Right lobe of liver (tissue), 6 donors: Measurements from ENCODE around the gene LDLRAD4. TPM values are rescaled to one million over a fixed set of nuclear protein-coding genes. Genes with fewer than 3 reads are reported as not detected.

Experiments
- ATAC-seq, 4 donors: fragments of 200-7000 bp; cut with Tn5 transposase; one replicate each; pipeline ENCODE4 v1.9.1; 2020; ENCODE audit warnings: mild to moderate bottlenecking in 4 of 4, moderate library complexity in 4 of 4
- DNase-seq, 3 donors: peaks; one replicate each; pipeline ENCODE4 v3.0.0-alpha.2; 2020
- H3K27ac ChIP-seq, 3 donors: fragments of 200-600 bp; one replicate each; pipeline ENCODE4 v1.8.0; 2022
- H3K27me3 ChIP-seq, 2 donors: fragments of 200-600 bp; one replicate each; pipeline ENCODE4 v1.8.0; 2022
- H3K36me3 ChIP-seq, 4 donors: fragments of 200-600 bp; sonication (generic) in 1 of 4; one replicate each; pipeline versions ENCODE4 v1.5.1 to v1.8.0; 2017 to 2022; ENCODE audit warnings: control low read depth in 1 of 4
- H3K4me1 ChIP-seq, 4 donors: fragments of 200-600 bp; sonication (generic) in 1 of 4; one replicate each; pipeline versions ENCODE4 v1.5.1 to v1.8.0; 2017 to 2022; ENCODE audit warnings: control low read depth in 1 of 4
- H3K4me3 ChIP-seq, 3 donors: fragments of 200-600 bp; one replicate each; pipeline ENCODE4 v1.8.0; 2022
- H3K9me3 ChIP-seq, 4 donors: fragments of 200-600 bp; sonication (generic) in 1 of 4; one replicate each; pipeline versions ENCODE4 v1.5.1 to v1.8.0; 2017 to 2022; ENCODE audit warnings: control low read depth in 1 of 4
- POLR2A ChIP-seq: fragments of 450-650 bp; IDR thresholded peaks from one replicate; pipeline ENCODE4 v1.6.1; 2017; ENCODE audit warnings: antibody characterized with exemption, mild to moderate bottlenecking
- WGBS: methylation state at CpG from one replicate; pipeline ENCODE4 v1.1.6; 2018; ENCODE audit warnings: low coverage, low lambda C conversion rate; ENCODE audit not compliant: insufficient coverage; ENCODE audit errors: missing lambda C conversion rate; 5-methylcytosine and 5-hydroxymethylcytosine counted together
- intact Hi-C, 2 donors: fragments of 100-400 bp; cut with DNase I; formaldehyde crosslinking; loops; one replicate each; pipeline versions ENCODE4 v1.11.2 to v1.14.1; 2022
- total RNA-seq, 6 experiments: library from RNA; depleted of rRNA in 2 of 6; stranded (reverse); fragments of >200 nt in 2 of 6; fragmentation: NEBNext Ultra II Directional in 3 of 6; extraction: Animal tissue kit (Norgen Biotek cat#: 25700) in 3 of 6; gene quantifications; one replicate each; pipeline versions ENCODE4 v1.1.0 to v1.2.4, GENCODE V29; 2016 to 2023
- TF ChIP-seq, protein P1 (sequence below), 4 donors: fragments of 200-600 bp in 3 of 4; fragments of 450-650 bp in 1 of 4; IDR thresholded peaks; one replicate each; pipeline versions ENCODE4 v1.5.1 to v1.8.0; 2016 to 2022; ENCODE audit warnings: antibody characterized with exemption in 4 of 4, mild to moderate bottlenecking in 2 of 4
- donor health status: DM: no; HTN: yes; CAD: no.
- donor health status: DM: no; HTN: no; CAD: no.
- donor health status: DM: no; HTN: no; CAD: no.
- donor health status: DM: no; HTN: yes; CAD: no.
- donor health status: DM: no; HTN: yes; CAD: no.

Gene LDLRAD4
- total RNA-seq, 6 experiments from 2014 or later, result 10.6 to 66.4 (median 18.7) TPM

DNA sequence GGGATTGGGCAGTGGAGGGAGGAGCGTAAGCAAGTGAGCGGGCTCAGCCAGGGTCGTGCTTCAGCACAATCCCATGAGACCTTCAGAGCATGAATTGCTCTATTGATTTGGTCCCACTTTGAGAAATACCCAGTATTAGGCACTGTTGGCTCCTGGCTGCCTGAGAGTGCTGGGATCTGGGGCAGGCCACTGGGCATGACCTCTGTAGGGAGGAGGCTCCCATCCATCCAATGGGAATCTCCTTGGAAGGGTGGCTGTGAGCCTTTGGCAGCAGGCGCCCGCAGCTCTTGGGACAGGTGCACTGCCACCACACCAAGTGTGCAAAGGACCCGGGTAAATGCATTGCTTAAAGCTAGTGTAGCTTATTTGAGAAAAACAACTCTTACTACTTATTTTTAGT lies 137.5 kb downstream of the LDLRAD4 start:
- Histone ChIP-seq H3K9me3 (no peaks in the 10 kb centered on the region), H3K4me3 (no peak overlapping the region), H3K36me3 (no peaks in the 10 kb centered on the region), H3K27ac (peak overlapping the region in 1 of 3 donors; percentile 7), H3K27me3 (no peaks in the 10 kb centered on the region), H3K4me1 (peaks cover 0 to 13% (median 2%) of the 10 kb centered on the region in 4 donors)
- DNase-seq (peak in 1 of 3 donors; percentile 70), ATAC-seq (peak in 3 of 4 donors; percentile 57 to 90 (median 76))
- 80% methylated on average over 2 of the region's 6 CpGs for WGBS
- TF ChIP-seq POLR2A, result no peak
- TF ChIP-seq, protein P1, sequence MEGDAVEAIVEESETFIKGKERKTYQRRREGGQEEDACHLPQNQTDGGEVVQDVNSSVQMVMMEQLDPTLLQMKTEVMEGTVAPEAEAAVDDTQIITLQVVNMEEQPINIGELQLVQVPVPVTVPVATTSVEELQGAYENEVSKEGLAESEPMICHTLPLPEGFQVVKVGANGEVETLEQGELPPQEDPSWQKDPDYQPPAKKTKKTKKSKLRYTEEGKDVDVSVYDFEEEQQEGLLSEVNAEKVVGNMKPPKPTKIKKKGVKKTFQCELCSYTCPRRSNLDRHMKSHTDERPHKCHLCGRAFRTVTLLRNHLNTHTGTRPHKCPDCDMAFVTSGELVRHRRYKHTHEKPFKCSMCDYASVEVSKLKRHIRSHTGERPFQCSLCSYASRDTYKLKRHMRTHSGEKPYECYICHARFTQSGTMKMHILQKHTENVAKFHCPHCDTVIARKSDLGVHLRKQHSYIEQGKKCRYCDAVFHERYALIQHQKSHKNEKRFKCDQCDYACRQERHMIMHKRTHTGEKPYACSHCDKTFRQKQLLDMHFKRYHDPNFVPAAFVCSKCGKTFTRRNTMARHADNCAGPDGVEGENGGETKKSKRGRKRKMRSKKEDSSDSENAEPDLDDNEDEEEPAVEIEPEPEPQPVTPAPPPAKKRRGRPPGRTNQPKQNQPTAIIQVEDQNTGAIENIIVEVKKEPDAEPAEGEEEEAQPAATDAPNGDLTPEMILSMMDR (IDR thresholded peaks at IDR 0.05), result no peak
- intact Hi-C loops, result no loop called here

DNA sequence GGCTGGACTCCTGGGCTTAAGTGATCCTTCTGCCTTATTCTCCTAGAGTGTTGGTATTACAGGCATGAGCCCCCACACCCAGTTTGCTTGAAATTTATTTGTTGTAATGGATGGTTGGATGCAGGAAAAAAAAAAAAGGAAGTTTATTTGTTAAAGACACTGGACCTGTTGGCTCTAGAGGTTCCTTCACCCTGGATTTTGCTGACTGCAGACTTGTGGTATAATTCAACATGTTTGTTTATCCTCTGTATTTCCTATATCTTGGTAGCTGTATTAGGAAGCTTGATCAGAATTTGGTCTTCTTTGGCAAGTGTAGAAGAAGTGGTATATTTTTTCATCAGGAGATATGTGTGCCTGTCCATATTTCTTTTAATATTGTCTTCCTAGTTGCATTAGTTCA lies 138.7 kb downstream of the LDLRAD4 start:
- peak in 1 of 4 donors; percentile 17 for ATAC-seq
- TF ChIP-seq, protein P1 (IDR thresholded peaks at IDR 0.05), result no peak
- TF ChIP-seq POLR2A, result no peak

GRCh38 chr18:13359210-13359609 lies 140.7 kb downstream of the LDLRAD4 start:
- Histone ChIP-seq H3K27me3 (no peaks in the 10 kb centered on the region), H3K27ac (no peak overlapping the region), H3K4me1 (no peaks in the 10 kb centered on the region), H3K36me3 (no peaks in the 10 kb centered on the region), H3K9me3 (no peaks in the 10 kb centered on the region), H3K4me3 (no peak overlapping the region)
- ATAC-seq (peak in 3 of 4 donors; percentile 20 to 47 (median 34)), DNase-seq (no peak)
- TF ChIP-seq POLR2A, result no peak
- TF ChIP-seq, protein P1 (IDR thresholded peaks at IDR 0.05), result no peak
- WGBS, result no CpG with 5 or more reads among the region's 2 CpGs
- intact Hi-C loops, result no loop called here

More for the DNA sequence above, 138.7 kb downstream of the LDLRAD4 start:
- no peaks in the 10 kb centered on the region for H3K36me3 ChIP-seq
- H3K9me3 ChIP-seq, result no peaks in the 10 kb centered on the region
- intact Hi-C loops, result no loop called here
- H3K4me1 ChIP-seq, result peaks cover 0 to 13% (median 2%) of the 10 kb centered on the region in 4 donors
- H3K27ac ChIP-seq, result no peak overlapping the region
- no peak for DNase-seq
- no peaks in the 10 kb centered on the region for H3K27me3 ChIP-seq
- no peak overlapping the region for H3K4me3 ChIP-seq

DNA sequence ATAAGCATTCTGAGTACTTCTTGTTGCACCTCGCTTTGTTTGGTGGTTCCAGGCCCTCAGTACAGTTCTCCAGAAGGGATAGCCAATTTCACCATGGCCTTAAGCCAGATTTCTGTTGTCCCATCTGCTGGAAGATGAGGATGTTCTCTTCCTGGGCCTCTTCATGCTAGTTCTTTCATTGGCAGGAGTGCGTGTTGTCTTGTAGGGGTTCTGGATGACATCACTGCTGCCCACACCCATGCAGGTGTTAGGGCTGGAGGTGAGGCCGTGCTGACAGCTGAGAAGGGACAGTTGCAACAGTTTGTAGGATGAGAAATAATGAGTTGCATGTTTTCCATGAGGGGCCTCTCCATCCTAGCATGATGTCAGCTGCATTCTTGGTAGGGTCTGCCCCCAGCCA lies 142.9 kb downstream of the LDLRAD4 start:
- Histone ChIP-seq H3K27me3 (no peaks in the 10 kb centered on the region), H3K4me3 (no peak overlapping the region), H3K27ac (no peak overlapping the region), H3K4me1 (peaks cover 0 to 9% (median 3%) of the 10 kb centered on the region in 4 donors), H3K36me3 (no peaks in the 10 kb centered on the region), H3K9me3 (no peaks in the 10 kb centered on the region)
- DNase-seq, result no peak
- TF ChIP-seq, protein P1 (IDR thresholded peaks at IDR 0.05), result no peak
- TF ChIP-seq POLR2A, result no peak
- intact Hi-C loops, result no loop called here
- WGBS, result 94% methylated on average over 3 of the region's 3 CpGs
- no peak for ATAC-seq

DNA sequence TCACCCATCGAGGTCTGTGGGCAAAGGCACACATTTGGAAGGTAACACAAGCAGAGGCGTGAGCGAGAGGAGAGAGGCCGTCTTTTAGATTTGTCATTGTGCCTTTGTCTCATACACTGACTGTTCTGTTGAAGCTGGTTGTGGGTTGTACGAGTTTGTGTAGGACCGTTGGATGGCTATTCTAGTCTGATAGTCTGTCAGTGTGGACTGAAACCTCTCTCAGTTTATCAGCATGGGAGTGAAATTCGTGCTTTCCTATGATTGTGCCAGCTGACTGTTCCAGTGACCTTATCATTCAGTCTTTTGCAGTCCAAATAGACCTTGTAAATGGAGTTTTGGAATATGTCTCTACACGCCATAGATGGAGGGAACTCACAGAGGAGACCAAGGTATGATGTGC lies 143.5 kb downstream of the LDLRAD4 start:
- intact Hi-C loops, result no loop called here
- Histone ChIP-seq H3K4me1 (peaks cover 0 to 9% (median 3%) of the 10 kb centered on the region in 4 donors), H3K9me3 (no peaks in the 10 kb centered on the region), H3K27ac (no peak overlapping the region), H3K4me3 (no peak overlapping the region), H3K36me3 (no peaks in the 10 kb centered on the region), H3K27me3 (no peaks in the 10 kb centered on the region)
- 86% methylated on average over 8 of the region's 8 CpGs for WGBS
- ATAC-seq (no peak), DNase-seq (no peak)
- TF ChIP-seq, protein P1 (IDR thresholded peaks at IDR 0.05), result no peak
- TF ChIP-seq POLR2A, result no peak
